Endothelial cell of umbilical vein (primary cell): ENCODE data around the gene USP19.

Experiments
- EZH2 ChIP-seq: IDR thresholded peaks from 2 replicates; pipeline ENCODE4 v1.6.1; 2012; ENCODE audit warnings: borderline replicate concordance, low read depth, mild to moderate bottlenecking, moderate library complexity, low read length, inconsistent platforms; ENCODE audit not compliant: severe bottlenecking
- POLR2A ChIP-seq: IDR thresholded peaks from 2 replicates; pipeline ENCODE4 v1.6.1; 2012; ENCODE audit warnings: low read depth, mild to moderate bottlenecking, control low read depth, low read length
- POLR2AphosphoS5 ChIP-seq: IDR thresholded peaks from 2 replicates; pipeline ENCODE4 v1.6.1; 2012; ENCODE audit warnings: low read depth, mild to moderate bottlenecking, control low read depth, low read length, moderate library complexity; ENCODE audit not compliant: insufficient read depth
- TF ChIP-seq, protein P1 (sequence below): IDR thresholded peaks from 2 replicates; pipeline ENCODE4 v1.6.1; 2011; ENCODE audit not compliant: insufficient read depth, insufficient read length
- TF ChIP-seq, protein P2 (sequence below), 2 donors: IDR thresholded peaks; 1 replicate in 1 of 2; 2 replicates in 1 of 2; pipeline ENCODE4 v1.5.1; 2011; ENCODE audit warnings: low read length in 2 of 2, mild to moderate bottlenecking in 2 of 2, moderate library complexity in 2 of 2, control low read depth in 1 of 2, inconsistent platforms in 1 of 2, low read depth in 1 of 2; ENCODE audit not compliant: insufficient read depth in 1 of 2; ENCODE audit errors: extremely low read depth in 1 of 2

DNA sequence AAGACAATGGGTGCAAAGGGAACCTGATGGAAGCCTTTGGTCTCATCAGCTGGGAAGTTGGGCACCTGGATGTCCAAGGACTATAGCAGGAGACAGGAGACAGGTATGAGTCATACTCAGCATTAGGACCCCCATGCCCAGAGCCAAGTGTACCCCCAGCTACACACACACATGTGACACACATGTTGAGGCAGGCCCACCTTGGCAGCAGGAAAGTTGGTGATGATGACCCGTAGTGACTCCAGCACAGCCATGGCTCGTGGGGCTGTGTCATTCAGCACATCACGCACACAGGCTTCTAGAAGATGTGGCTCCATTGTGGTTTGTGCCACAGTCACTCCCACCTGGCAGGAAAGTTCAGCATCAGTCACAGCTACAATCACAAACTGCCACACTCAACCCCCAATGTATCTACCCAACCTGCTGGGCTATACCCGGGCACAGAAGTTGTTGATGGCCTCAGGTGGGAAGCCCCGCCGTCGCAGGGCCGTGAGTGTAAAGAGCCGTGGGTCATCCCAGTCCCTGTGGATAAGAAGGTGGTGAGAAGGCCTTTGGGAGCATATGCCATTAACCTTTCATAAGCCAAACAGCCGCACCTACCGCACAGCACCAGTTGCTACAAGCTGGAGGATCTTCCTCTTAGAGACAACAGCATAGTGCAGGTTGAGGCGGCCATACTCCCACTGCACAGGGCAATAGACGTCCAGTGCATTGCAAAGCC, 21.6 kb downstream of the USP19 start:
- TF ChIP-seq, protein P1, sequence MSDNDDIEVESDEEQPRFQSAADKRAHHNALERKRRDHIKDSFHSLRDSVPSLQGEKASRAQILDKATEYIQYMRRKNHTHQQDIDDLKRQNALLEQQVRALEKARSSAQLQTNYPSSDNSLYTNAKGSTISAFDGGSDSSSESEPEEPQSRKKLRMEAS, result no peak
- TF ChIP-seq POLR2A (no peak), EZH2 (no peak), POLR2AphosphoS5 (no peak)
- TF ChIP-seq, protein P2, sequence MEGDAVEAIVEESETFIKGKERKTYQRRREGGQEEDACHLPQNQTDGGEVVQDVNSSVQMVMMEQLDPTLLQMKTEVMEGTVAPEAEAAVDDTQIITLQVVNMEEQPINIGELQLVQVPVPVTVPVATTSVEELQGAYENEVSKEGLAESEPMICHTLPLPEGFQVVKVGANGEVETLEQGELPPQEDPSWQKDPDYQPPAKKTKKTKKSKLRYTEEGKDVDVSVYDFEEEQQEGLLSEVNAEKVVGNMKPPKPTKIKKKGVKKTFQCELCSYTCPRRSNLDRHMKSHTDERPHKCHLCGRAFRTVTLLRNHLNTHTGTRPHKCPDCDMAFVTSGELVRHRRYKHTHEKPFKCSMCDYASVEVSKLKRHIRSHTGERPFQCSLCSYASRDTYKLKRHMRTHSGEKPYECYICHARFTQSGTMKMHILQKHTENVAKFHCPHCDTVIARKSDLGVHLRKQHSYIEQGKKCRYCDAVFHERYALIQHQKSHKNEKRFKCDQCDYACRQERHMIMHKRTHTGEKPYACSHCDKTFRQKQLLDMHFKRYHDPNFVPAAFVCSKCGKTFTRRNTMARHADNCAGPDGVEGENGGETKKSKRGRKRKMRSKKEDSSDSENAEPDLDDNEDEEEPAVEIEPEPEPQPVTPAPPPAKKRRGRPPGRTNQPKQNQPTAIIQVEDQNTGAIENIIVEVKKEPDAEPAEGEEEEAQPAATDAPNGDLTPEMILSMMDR (IDR thresholded peaks at IDR 0.05; ENCODE audit: extremely low read depth in 1 of 2, insufficient read depth in 1 of 2, low read depth in 1 of 2, low read length in 2 of 2), result no peak
